Measurements from ENCODE around the gene TGIF2.

DNA sequence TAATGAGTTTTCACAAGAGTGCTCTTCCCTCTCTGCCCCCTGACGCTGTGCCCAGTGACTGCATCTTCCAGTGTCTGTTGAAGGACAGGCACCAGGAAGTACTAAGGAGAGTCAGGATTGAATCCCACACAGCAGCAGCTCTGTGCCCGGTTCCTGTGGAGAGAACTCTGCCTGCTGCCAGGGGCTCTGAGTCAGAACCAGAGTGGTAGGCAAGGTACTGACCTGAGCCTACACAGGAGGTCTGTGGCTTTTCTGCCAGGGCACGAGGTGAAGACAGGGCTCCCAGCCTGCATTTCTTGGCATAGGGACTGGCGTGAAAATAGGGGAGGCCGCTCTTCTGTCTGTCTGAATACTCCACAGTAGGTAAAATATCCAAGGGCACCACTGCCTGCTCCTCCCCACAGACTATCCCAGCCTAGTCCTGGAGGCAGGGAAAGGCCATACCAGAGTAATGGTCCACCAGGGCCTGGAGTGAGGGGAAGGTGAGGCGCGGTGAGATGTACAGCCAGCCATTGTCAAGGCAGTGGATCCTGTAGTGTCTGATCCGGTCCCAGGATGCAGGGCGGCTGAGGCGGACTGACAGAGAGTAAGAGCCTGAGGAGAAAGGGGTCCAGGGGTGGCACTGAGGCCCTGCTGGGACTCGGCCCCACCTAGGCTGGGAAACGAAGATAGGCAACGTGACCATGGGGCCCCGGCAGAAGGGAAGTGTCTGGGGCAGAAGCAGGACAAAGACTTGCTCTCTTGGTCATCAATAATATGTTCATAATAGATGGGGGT is 41.6 kb downstream of the TGIF2 start:
- TF ChIP-seq EZH2 (IDR thresholded peaks at IDR 0.05; ENCODE audit: low read length): no peak
- TF ChIP-seq, protein P1, sequence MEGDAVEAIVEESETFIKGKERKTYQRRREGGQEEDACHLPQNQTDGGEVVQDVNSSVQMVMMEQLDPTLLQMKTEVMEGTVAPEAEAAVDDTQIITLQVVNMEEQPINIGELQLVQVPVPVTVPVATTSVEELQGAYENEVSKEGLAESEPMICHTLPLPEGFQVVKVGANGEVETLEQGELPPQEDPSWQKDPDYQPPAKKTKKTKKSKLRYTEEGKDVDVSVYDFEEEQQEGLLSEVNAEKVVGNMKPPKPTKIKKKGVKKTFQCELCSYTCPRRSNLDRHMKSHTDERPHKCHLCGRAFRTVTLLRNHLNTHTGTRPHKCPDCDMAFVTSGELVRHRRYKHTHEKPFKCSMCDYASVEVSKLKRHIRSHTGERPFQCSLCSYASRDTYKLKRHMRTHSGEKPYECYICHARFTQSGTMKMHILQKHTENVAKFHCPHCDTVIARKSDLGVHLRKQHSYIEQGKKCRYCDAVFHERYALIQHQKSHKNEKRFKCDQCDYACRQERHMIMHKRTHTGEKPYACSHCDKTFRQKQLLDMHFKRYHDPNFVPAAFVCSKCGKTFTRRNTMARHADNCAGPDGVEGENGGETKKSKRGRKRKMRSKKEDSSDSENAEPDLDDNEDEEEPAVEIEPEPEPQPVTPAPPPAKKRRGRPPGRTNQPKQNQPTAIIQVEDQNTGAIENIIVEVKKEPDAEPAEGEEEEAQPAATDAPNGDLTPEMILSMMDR (optimal IDR thresholded peaks at IDR 0.05 in 1 of 3, IDR thresholded peaks at IDR 0.05 in 1 of 3, conservative IDR thresholded peaks at IDR 0.05 in 1 of 3; ENCODE audit: extremely low read depth in 1 of 3, insufficient read depth in 2 of 3, low read length in 3 of 3): no peak

All from keratinocyte (primary cell).